ENCODE data around the gene PFKFB4.

Gene PFKFB4

DNA sequence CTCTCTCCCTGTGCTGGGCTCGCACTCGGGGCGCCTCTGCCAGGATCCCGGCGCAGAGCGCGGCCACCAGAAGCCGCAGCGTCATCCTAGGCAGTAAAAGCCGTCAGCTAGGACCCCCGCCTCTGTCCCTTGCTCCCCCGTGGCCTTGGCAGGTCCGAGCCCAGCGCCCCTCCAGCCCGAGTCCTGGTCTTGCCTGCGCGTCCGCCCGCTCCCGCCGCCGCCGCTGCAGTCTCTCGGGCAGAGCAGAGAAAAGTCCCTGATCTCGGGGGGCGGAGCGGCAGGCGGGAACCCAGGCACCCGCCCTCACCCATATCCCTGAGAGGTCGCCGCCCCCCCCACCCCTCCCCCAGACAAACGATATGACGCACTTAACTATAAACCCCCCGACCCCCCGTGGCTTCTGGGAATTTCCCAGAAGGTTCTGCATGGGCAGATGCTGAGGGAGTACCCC, 38.5 kb upstream of the PFKFB4 start, which contains the start of gene COL7A1:
TSS of gene COL7A1 (minus strand) at position 255 of the 451 bp plus-strand sequence. CDS start at position 85, 170 bp downstream.
- DNase-seq, result no peak
- Mint-ChIP-seq H3K36me3 (ENCODE audit: low read depth) (peaks cover 20% of the 10 kb centered on the region), H3K9me3 (no peaks in the 10 kb centered on the region), H3K4me1 (peaks cover 47% of the 10 kb centered on the region), H3K27ac (peak within 1 kb of the TSS; percentile 96), H3K27me3 (ENCODE audit: low read depth, poor library complexity) (no peaks in the 10 kb centered on the region), H3K4me3 (no peak within 1 kb of the TSS)
- TF ChIP-seq, protein P1, sequence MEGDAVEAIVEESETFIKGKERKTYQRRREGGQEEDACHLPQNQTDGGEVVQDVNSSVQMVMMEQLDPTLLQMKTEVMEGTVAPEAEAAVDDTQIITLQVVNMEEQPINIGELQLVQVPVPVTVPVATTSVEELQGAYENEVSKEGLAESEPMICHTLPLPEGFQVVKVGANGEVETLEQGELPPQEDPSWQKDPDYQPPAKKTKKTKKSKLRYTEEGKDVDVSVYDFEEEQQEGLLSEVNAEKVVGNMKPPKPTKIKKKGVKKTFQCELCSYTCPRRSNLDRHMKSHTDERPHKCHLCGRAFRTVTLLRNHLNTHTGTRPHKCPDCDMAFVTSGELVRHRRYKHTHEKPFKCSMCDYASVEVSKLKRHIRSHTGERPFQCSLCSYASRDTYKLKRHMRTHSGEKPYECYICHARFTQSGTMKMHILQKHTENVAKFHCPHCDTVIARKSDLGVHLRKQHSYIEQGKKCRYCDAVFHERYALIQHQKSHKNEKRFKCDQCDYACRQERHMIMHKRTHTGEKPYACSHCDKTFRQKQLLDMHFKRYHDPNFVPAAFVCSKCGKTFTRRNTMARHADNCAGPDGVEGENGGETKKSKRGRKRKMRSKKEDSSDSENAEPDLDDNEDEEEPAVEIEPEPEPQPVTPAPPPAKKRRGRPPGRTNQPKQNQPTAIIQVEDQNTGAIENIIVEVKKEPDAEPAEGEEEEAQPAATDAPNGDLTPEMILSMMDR (IDR thresholded peaks at IDR 0.05), result no peak

DNA sequence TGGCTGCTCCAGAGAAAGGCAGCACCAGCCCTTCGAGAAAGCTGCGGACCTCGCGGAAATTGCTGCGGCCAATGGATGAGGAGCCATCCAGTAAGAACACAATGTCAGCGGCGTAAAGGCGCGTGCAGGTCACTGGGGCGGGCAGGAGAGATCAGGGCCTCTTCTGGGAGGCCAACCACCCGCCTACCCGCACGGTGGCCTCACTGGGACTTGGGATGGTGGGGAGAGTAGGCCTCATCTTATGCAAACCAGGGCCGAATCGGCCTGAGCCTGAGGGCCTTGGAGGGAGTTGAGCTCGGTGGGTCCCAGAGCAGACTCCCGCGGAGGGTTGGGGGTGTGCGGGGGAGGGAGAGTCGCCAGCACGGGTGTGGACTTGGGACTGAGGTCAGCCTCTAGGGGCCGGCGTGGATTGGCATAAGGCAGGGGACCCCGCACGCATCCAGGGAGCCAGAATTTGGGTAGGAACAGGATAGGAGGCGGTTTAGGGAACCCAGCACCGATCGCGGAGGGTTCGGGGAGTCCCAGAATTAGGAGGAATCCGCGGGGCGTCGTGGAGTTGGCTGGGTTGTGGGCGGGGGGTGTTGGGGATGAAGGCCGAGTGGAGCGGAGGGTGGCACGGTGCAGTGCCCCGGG, 37.9 kb upstream of the PFKFB4 start:
- Mint-ChIP-seq H3K4me1 (peaks cover 49% of the 10 kb centered on the region), H3K36me3 (ENCODE audit: low read depth) (peaks cover 14% of the 10 kb centered on the region), H3K27me3 (ENCODE audit: low read depth, poor library complexity) (no peaks in the 10 kb centered on the region), H3K27ac (no peak overlapping the region), H3K4me3 (no peak overlapping the region), H3K9me3 (no peaks in the 10 kb centered on the region)
- TF ChIP-seq, protein P1 (IDR thresholded peaks at IDR 0.05), result no peak
- no peak for DNase-seq

DNA sequence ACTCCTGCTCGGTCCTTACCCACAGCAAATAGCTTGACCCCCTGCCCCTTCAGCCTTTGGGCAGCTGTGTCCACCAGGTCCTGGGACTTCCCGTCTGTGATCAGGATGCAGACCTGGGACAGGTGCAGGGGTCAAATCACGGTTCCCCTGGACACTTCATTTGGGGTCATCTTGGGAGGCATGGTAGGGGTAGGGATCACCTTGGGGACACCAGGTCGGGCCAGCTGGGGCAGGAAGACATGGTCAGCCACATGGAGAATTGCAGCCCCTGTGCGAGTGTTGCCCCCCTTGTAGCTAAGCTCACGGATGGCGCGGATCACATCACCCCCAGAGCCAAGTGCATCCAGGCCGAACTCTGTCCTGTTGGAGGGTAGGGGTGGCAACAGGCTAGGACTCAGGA, 36.7 kb upstream of the PFKFB4 start:
- DNase-seq, result no peak
- Mint-ChIP-seq H3K27me3 (ENCODE audit: low read depth, poor library complexity) (no peaks in the 10 kb centered on the region), H3K4me1 (peaks cover 49% of the 10 kb centered on the region), H3K9me3 (no peaks in the 10 kb centered on the region), H3K36me3 (ENCODE audit: low read depth) (peaks cover 4% of the 10 kb centered on the region), H3K4me3 (no peak overlapping the region), H3K27ac (no peak overlapping the region)
- TF ChIP-seq, protein P1 (IDR thresholded peaks at IDR 0.05), result no peak

DNA sequence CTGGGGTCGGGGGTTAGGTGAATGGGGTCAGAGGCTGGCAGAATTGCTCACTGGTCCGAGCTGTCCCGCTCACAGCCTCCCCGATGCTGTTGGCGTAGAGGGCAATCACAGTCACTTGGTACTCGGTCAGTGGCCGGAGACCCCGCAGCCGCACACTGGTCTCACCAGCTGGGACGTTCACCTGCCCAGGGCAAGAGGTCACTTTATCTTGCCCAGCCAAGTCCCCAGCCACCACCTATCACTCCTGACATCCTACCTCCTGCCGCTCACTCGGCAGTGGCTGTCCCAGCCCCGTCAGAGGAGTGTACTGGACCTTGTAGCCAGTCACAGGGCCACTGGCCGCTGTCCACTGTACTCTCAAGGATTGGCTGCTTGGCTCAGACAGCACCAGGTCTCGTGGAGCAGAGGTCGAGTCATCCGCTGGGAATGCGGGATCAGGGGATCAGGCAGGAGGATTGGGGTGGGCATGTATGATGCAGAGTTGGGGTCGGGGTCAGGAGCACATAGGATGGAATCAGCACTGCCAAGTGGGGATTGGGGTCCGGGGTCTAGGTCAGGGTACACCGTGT, 36.0 kb upstream of the PFKFB4 start:
- DNase-seq, result no peak
- Mint-ChIP-seq H3K27ac (no peak overlapping the region), H3K27me3 (ENCODE audit: low read depth, poor library complexity) (no peaks in the 10 kb centered on the region), H3K9me3 (no peaks in the 10 kb centered on the region), H3K4me3 (no peak overlapping the region), H3K4me1 (peaks cover 49% of the 10 kb centered on the region), H3K36me3 (ENCODE audit: low read depth) (peaks cover 4% of the 10 kb centered on the region)
- TF ChIP-seq, protein P1 (IDR thresholded peaks at IDR 0.05), result no peak

DNA sequence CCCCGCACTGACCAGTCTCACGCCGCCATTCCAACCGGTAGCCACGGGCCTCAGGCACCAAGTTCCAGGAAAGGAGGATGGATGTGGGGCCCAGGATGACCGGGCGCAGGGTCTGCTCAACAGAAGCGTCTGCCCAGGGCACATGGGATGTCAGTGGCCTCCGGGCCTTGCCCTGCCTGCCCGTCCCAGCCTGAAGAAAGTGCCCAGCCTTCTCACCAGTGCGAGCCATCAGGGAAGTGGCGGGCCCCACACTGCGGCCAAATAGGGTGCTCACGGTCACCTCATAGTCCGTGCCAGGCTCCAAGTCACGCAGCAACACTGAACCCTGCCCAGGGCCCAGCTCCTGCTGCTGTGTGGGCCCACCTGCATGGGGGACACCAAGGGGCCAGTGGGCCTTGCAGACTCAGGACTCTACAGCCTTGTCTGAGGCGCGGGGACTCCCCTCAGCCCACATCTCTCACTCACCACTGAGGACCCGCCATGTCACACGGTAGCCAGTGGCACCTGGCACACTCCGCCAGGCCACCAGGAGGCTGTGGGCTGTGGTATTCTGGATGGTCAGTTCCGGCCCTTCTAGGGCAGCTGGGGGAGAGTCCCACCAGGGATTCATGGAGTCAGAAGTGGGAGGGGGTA, 35.4 kb upstream of the PFKFB4 start:
- Mint-ChIP-seq H3K27me3 (ENCODE audit: low read depth, poor library complexity) (no peaks in the 10 kb centered on the region), H3K4me3 (no peak overlapping the region), H3K36me3 (ENCODE audit: low read depth) (peaks cover 4% of the 10 kb centered on the region), H3K4me1 (peaks cover 43% of the 10 kb centered on the region), H3K9me3 (no peaks in the 10 kb centered on the region), H3K27ac (no peak overlapping the region)
- no peak for DNase-seq
- TF ChIP-seq, protein P1 (IDR thresholded peaks at IDR 0.05), result no peak
